Body of pancreas (tissue), 4 donors: ENCODE data around the gene NUP214. TPM values are rescaled to one million over a fixed set of nuclear protein-coding genes. Genes with fewer than 3 reads are reported as not detected.

Experiments used
- ATAC-seq: fragments of 150-250 bp; one replicate; pipeline ENCODE4 v1.9.1; 2016
- DNase-seq, 4 donors: peaks; one replicate each; pipeline ENCODE4 v3.0.0-alpha.2; 2019
- H3K27ac ChIP-seq, 4 donors: fragments of 200-600 bp; sonication (generic); 1 replicate in 3 of 4; 2 replicates in 1 of 4; pipeline versions ENCODE4 v1.5.1 to v1.6.1; 2016 to 2019; ENCODE audit warnings: mild to moderate bottlenecking in 1 of 4, mixed read lengths in 1 of 4, moderate library complexity in 1 of 4
- H3K27me3 ChIP-seq, 2 donors: fragments of 200-600 bp; sonication (generic); one replicate each; pipeline ENCODE4 v1.6.0; 2016; ENCODE audit warnings: mild to moderate bottlenecking in 1 of 2
- H3K36me3 ChIP-seq, 2 donors: fragments of 200-600 bp; sonication (generic); replicated peaks in 1 of 2; 2 replicates each; pipeline ENCODE4 v1.5.1; 2016; ENCODE audit warnings: low read depth in 2 of 2; ENCODE audit not compliant: insufficient read depth in 1 of 2
- H3K4me1 ChIP-seq: fragments of 200-600 bp; sonication (generic); one replicate; pipeline ENCODE4 v1.6.0; 2016
- H3K4me3 ChIP-seq, 2 donors: fragments of 200-600 bp; sonication (generic); 1 replicate in 1 of 2; 2 replicates in 1 of 2; pipeline ENCODE4 v1.5.1; 2016 to 2019
- H3K9me3 ChIP-seq, 3 donors: fragments of 200-600 bp; sonication (generic); 1 replicate in 2 of 3; 2 replicates in 1 of 3; pipeline ENCODE4 v1.5.1; 2016
- POLR2A ChIP-seq, 3 donors: fragments of 450-650 bp; IDR thresholded peaks; one replicate each; pipeline ENCODE4 v1.6.1; 2016; ENCODE audit warnings: antibody characterized with exemption in 3 of 3, mild to moderate bottlenecking in 2 of 3
- WGBS, 2 donors: methylation state at CpG; one replicate each; pipeline ENCODE4 v1.1.5; 2017; 5-methylcytosine and 5-hydroxymethylcytosine counted together
- intact Hi-C: fragments of 100-400 bp; cut with DNase I; formaldehyde crosslinking; loops from one replicate; pipeline ENCODE4 v1.15.1; 2023
- total RNA-seq, 2 donors: library from RNA; depleted of rRNA; stranded (reverse); fragments of >200 nt; gene quantifications; one replicate each; pipeline ENCODE4 v1.1.0, GENCODE V29; 2016
- TF ChIP-seq, protein P1 (sequence below), 7 experiments: fragments of 450-650 bp in 4 of 7; fragments of 200-600 bp in 3 of 7; sonication (generic) in 3 of 7; IDR thresholded peaks; one replicate each; pipeline ENCODE4 v1.5.1; 2016 to 2019; ENCODE audit warnings: antibody characterized with exemption in 7 of 7

NUP214 gene
- total RNA-seq, 2 donors from 2014 or later: 24.7 to 29.6 TPM

- Histone ChIP-seq H3K27ac (peak overlapping the region; percentile 65 to 83 (median 80)), H3K9me3 (no peaks in the 10 kb centered on the region), H3K36me3 (peaks cover 0 to 13% of the 10 kb centered on the region in 2 donors), H3K4me1 (peaks cover 21% of the 10 kb centered on the region), H3K4me3 (peak overlapping the region; percentile 75 to 80), H3K27me3 (no peaks in the 10 kb centered on the region)
- intact Hi-C loops: no loop called here
- TF ChIP-seq POLR2A (IDR thresholded peaks at IDR 0.05): no peak
- TF ChIP-seq, protein P1, sequence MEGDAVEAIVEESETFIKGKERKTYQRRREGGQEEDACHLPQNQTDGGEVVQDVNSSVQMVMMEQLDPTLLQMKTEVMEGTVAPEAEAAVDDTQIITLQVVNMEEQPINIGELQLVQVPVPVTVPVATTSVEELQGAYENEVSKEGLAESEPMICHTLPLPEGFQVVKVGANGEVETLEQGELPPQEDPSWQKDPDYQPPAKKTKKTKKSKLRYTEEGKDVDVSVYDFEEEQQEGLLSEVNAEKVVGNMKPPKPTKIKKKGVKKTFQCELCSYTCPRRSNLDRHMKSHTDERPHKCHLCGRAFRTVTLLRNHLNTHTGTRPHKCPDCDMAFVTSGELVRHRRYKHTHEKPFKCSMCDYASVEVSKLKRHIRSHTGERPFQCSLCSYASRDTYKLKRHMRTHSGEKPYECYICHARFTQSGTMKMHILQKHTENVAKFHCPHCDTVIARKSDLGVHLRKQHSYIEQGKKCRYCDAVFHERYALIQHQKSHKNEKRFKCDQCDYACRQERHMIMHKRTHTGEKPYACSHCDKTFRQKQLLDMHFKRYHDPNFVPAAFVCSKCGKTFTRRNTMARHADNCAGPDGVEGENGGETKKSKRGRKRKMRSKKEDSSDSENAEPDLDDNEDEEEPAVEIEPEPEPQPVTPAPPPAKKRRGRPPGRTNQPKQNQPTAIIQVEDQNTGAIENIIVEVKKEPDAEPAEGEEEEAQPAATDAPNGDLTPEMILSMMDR (IDR thresholded peaks at IDR 0.05): no peak
- peak in 1 of 4 donors; percentile 14 for DNase-seq
- no peak for ATAC-seq
- WGBS, 2 donors: 0% methylated on average over 3 to 11 of the region's 11 CpGs
Observed at GRCh38 chr9:131126059-131126426, 657 bp downstream of the NUP214 start.

DNA sequence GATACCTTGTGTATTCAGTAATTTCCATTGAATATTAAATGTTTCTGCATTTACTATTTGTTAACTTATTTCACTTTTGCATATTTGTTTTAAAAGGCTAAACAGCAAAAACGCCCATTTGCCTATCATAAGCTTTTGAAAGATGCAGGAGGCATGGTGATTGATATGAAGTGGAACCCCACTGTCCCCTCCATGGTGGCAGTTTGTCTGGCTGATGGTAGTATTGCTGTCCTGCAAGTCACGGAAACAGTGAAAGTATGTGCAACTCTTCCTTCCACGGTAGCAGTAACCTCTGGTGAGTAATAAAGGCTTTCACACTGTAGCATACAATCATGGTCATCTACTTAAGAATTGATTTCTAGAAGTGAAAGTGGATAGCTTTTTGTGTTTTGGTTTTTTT, 3.8 kb downstream of the NUP214 start:
- TF ChIP-seq, protein P1 (IDR thresholded peaks at IDR 0.05): no peak
- TF ChIP-seq POLR2A (IDR thresholded peaks at IDR 0.05): no peak
- DNase-seq: no peak
- H3K4me1 ChIP-seq: peaks cover 21% of the 10 kb centered on the region
- ATAC-seq: no peak
- peaks cover 5 to 35% of the 10 kb centered on the region in 2 donors for H3K36me3 ChIP-seq
- H3K27me3 ChIP-seq: no peaks in the 10 kb centered on the region
- no peaks in the 10 kb centered on the region for H3K9me3 ChIP-seq
- H3K4me3 ChIP-seq: no peak overlapping the region
- 70 to 78% methylated on average over 3 of the region's 3 CpGs for WGBS, 2 donors
- H3K27ac ChIP-seq: no peak overlapping the region
- intact Hi-C loops: no loop called here

- Histone ChIP-seq H3K36me3 (peaks cover 13 to 58% of the 10 kb centered on the region in 2 donors), H3K27me3 (no peaks in the 10 kb centered on the region), H3K4me1 (no peaks in the 10 kb centered on the region), H3K9me3 (no peaks in the 10 kb centered on the region), H3K4me3 (no peak overlapping the region), H3K27ac (no peak overlapping the region)
- 52 to 55% methylated on average over 2 of the region's 2 CpGs for WGBS, 2 donors
- peak; percentile 47 for ATAC-seq
- DNase-seq: peak; percentile 54 to 77 (median 70)
- TF ChIP-seq, protein P1 (IDR thresholded peaks at IDR 0.05): no peak
- no peak for TF ChIP-seq POLR2A (IDR thresholded peaks at IDR 0.05)
- intact Hi-C loops: no loop called here
Observed at GRCh38 chr9:131138676-131139075, 13.3 kb downstream of the NUP214 start.

DNA sequence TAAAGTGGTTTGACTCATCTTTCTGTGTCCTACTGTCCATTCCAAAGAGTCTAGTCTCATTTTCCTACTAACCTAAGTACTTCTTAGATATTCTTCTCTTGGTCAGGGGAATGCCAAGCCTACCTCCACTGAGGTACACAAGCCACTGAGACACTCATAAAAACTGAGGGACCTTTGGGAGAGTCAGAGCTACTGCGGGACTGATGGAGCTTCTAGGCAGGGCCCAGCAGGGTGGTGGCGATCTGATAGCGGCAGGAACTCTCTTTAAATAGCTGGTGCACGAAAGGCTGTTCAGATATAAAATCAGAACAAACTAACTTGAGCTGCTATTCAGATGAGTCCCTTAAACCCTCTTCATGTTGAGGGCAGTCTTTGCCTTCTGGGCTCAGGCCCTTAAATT, 14.7 kb downstream of the NUP214 start:
- Histone ChIP-seq H3K4me3 (no peak overlapping the region), H3K4me1 (no peaks in the 10 kb centered on the region), H3K27ac (no peak overlapping the region), H3K9me3 (no peaks in the 10 kb centered on the region), H3K36me3 (peaks cover 9 to 54% of the 10 kb centered on the region in 2 donors), H3K27me3 (no peaks in the 10 kb centered on the region)
- intact Hi-C loops: no loop called here
- ATAC-seq: no peak
- 83 to 93% methylated on average over 4 of the region's 4 CpGs for WGBS, 2 donors
- no peak for DNase-seq
- TF ChIP-seq, protein P1 (IDR thresholded peaks at IDR 0.05): no peak
- no peak for TF ChIP-seq POLR2A (IDR thresholded peaks at IDR 0.05)

DNA sequence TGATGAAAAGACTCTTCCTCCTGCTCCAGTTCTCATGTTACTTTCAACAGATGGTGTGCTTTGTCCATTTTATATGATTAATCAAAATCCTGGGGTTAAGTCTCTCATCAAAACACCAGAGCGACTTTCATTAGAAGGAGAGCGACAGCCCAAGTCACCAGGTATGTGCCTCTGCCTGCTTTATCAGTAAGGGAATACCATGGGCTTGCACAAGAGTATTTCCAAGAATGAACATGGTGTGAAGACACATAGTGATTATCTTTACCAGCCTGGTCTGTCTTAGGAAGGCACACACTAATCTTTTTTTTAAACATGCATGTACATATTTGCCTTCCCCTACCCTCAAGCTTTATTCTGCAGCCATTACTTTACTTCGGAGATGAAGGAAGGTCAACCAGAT, 15.2 kb downstream of the NUP214 start:
- intact Hi-C loops: no loop called here
- Histone ChIP-seq H3K36me3 (peaks cover 9 to 53% of the 10 kb centered on the region in 2 donors), H3K27me3 (no peaks in the 10 kb centered on the region), H3K9me3 (no peaks in the 10 kb centered on the region), H3K4me3 (no peak overlapping the region), H3K27ac (no peak overlapping the region), H3K4me1 (no peaks in the 10 kb centered on the region)
- TF ChIP-seq, protein P1 (IDR thresholded peaks at IDR 0.05): no peak
- no peak for TF ChIP-seq POLR2A (IDR thresholded peaks at IDR 0.05)
- DNase-seq (no peak), ATAC-seq (no peak)
- WGBS, 2 donors: 93 to 94% methylated on average over 3 of the region's 3 CpGs
